GM12878 (cell line): ENCODE results near the gene KRT78. TPM values are rescaled to one million over a fixed set of nuclear protein-coding genes. Genes with fewer than 3 reads are reported as not detected.

ENCODE experiments used
- ATAC-seq: fragments of 200-7000 bp; cut with Tn5 transposase; 3 replicates; pipeline ENCODE4 v1.9.1; 2020; ENCODE audit warnings: mild to moderate bottlenecking, moderate library complexity
- BruUV-seq: library from RNA; stranded (reverse); fragments of 400-500 nt; replicated peaks from 2 replicates; lab custom pipeline; 2021; lab: Mats Ljungman, UMichigan
- CTCF ChIA-PET: fragments of 300-600 bp; sonication (Branson Sonifier 250); formaldehyde crosslinking; extraction: SDS; loops from one replicate; lab custom pipeline; 2021; ENCODE audit warnings: inconsistent platforms; lab: Yijun Ruan, JAX
- POLR2A ChIA-PET: fragments of 350-600 bp; formaldehyde crosslinking; extraction: SDS; loops from one replicate; lab custom pipeline; 2021; ENCODE audit warnings: inconsistent platforms; lab: Charles Lee
- RAD21 ChIA-PET: fragments of 300-600 bp; sonication (Branson Sonifier 250); formaldehyde crosslinking; loops from one replicate; lab custom pipeline; 2023; ENCODE audit warnings: antibody characterized with exemption; ENCODE audit not compliant: unreplicated experiment; lab: Charles Lee
- SMC1A ChIA-PET: fragments of 300-600 bp; sonication (Branson Sonifier 250); formaldehyde crosslinking; loops from one replicate; lab custom pipeline; 2023; ENCODE audit not compliant: unreplicated experiment, uncharacterized antibody; lab: Charles Lee
- DNase-seq: peaks from one replicate; pipeline ENCODE4 v3.0.0-alpha.2; 2011; ENCODE audit warnings: low read depth, low spot score
- FAIRE-seq: peaks from 3 replicates; lab custom pipeline; 2011; peaks lifted over from hg19 to GRCh38; lab: Jason Lieb, UNC
- H2AFZ ChIP-seq: 2 replicates; pipeline ENCODE4 v1.6.0; 2011; ENCODE audit warnings: low read depth, low read length, control low read depth; ENCODE audit not compliant: control insufficient read depth
- H3K27ac ChIP-seq: 2 replicates; pipeline ENCODE4 v1.5.1; 2011; ENCODE audit warnings: control low read depth; ENCODE audit not compliant: control insufficient read depth, insufficient read depth
- H3K27me3 ChIP-seq, 2 experiments: replicated peaks in 1 of 2; 2 replicates each; pipeline versions ENCODE4 v1.6.0 to v1.6.1; 2011; ENCODE audit warnings: low read length in 1 of 2; ENCODE audit not compliant: control insufficient read depth in 2 of 2, insufficient read depth in 2 of 2
- H3K36me3 ChIP-seq, 2 experiments: 2 replicates each; pipeline ENCODE4 v1.5.1; 2011; ENCODE audit warnings: low read length in 1 of 2; ENCODE audit not compliant: control insufficient read depth in 2 of 2, insufficient read depth in 2 of 2
- H3K4me1 ChIP-seq: 2 replicates; pipeline ENCODE4 v1.6.1; 2011; ENCODE audit warnings: mild to moderate bottlenecking, low read length, moderate library complexity, mixed read lengths; ENCODE audit not compliant: control insufficient read depth, insufficient read depth
- H3K4me2 ChIP-seq: 2 replicates; pipeline ENCODE4 v1.6.0; 2011; ENCODE audit warnings: control low read depth; ENCODE audit not compliant: control insufficient read depth, insufficient read depth
- H3K4me3 ChIP-seq: fragments of 200-600 bp; sonication (generic); 2 replicates; pipeline ENCODE4 v1.5.1; 2016
- H3K79me2 ChIP-seq: 2 replicates; pipeline ENCODE4 v1.6.0; 2011; ENCODE audit warnings: low read length; ENCODE audit not compliant: control insufficient read depth, insufficient read depth
- H3K9ac ChIP-seq: 2 replicates; pipeline ENCODE4 v1.8.0; 2011; ENCODE audit warnings: low read length, control low read depth, mixed read lengths; ENCODE audit not compliant: control insufficient read depth, insufficient read depth
- H3K9me3 ChIP-seq: replicated peaks from 3 replicates; pipeline ENCODE4 v1.5.1; 2011; ENCODE audit warnings: mild to moderate bottlenecking, low read length; ENCODE audit not compliant: control insufficient read depth, insufficient read depth
- H4K20me1 ChIP-seq: 2 replicates; pipeline ENCODE4 v1.6.0; 2011; ENCODE audit not compliant: control insufficient read depth, insufficient read depth
- CTCF ChIP-seq, 3 experiments: IDR thresholded peaks in 2 of 3; conservative IDR thresholded peaks in 1 of 3; 2 replicates each; pipeline ENCODE4 v1.5.1; 2011; ENCODE audit warnings: low read depth in 3 of 3, low read length in 3 of 3, mild to moderate bottlenecking in 3 of 3, control low read depth in 2 of 3, moderate library complexity in 2 of 3, inconsistent platforms in 1 of 3, mixed read lengths in 1 of 3; ENCODE audit not compliant: control insufficient read depth in 2 of 3, insufficient read depth in 1 of 3; ENCODE audit errors: extremely low read depth in 1 of 3
- E2F4 ChIP-seq: IDR thresholded peaks from 2 replicates; pipeline ENCODE4 v1.6.1; 2012; ENCODE audit warnings: low read depth, low read length, improper control_type of control experiment
- NR2F1 ChIP-seq: fragments of 450-650 bp; conservative IDR thresholded peaks from 2 replicates; pipeline ENCODE4 v1.6.1; 2017; ENCODE audit warnings: mild to moderate bottlenecking
- SMARCA5 ChIP-seq: fragments of 450-650 bp; IDR thresholded peaks from 2 replicates; pipeline ENCODE4 v1.6.1; 2017; ENCODE audit warnings: mild to moderate bottlenecking
- SMC3 ChIP-seq: IDR thresholded peaks from 2 replicates; pipeline ENCODE4 v1.6.1; 2011; ENCODE audit warnings: low read length, improper control_type of control experiment, borderline replicate concordance
- STAT1 ChIP-seq: fragments of 450-650 bp; conservative IDR thresholded peaks from 2 replicates; pipeline ENCODE4 v1.6.1; 2014; ENCODE audit warnings: antibody characterized with exemption, mild to moderate bottlenecking
- ZBTB11 ChIP-seq: fragments of 450-650 bp; formaldehyde crosslinking; IDR thresholded peaks from 2 replicates; pipeline ENCODE4 v1.5.0; 2022; ENCODE audit warnings: mild to moderate bottlenecking, missing genetic modification characterization
- ZBTB40 ChIP-seq: fragments of 450-650 bp; IDR thresholded peaks from 2 replicates; pipeline ENCODE4 v1.6.1; 2016; ENCODE audit warnings: mild to moderate bottlenecking, moderate library complexity, borderline replicate concordance
- WGBS: methylation state at CpG from one replicate; pipeline ENCODE4 v1.1.6; 2016; ENCODE audit warnings: low lambda C conversion rate; ENCODE audit not compliant: insufficient replicate concordance, insufficient coverage; ENCODE audit errors: missing lambda C conversion rate; 5-methylcytosine and 5-hydroxymethylcytosine counted together
- in situ Hi-C: fragments of 300-500 bp; cut with MboI; formaldehyde crosslinking; loops from 9 replicates; pipeline ENCODE4 v1.14.3; 2018; ENCODE audit warnings: mixed read lengths
- intact Hi-C: fragments of 100-400 bp; cut with micrococcal nuclease; formaldehyde crosslinking; loops from one replicate; pipeline ENCODE4 v1.14.2; 2022; ENCODE audit not compliant: unreplicated experiment
- polyA plus RNA-seq, 11 experiments: library from polyadenylated mRNA; depleted of rRNA in 4 of 11; unstranded in 6 of 11; stranded (reverse) in 5 of 11; fragments of >200 nt; fragmentation: Nextera tagmentation in 4 of 11; fragmentation: Illumina TruSeq in 1 of 11; extraction: Ambion mirVana in 4 of 11; extraction: Trizol in 1 of 11; gene quantifications; 1 replicate in 1 of 11; 2 replicates in 10 of 11; pipeline versions ENCODE4 v1.2.1 to v1.2.3, GENCODE V29; 2011 to 2016; ENCODE audit warnings: inconsistent platforms in 2 of 11, missing spikeins in 2 of 11, low read depth in 1 of 11
- total RNA-seq, 4 experiments: library from RNA; depleted of rRNA in 3 of 4; stranded (reverse); fragments of >200 nt in 3 of 4; fragmentation: Illumina TruSeq in 1 of 4; extraction: Trizol in 1 of 4; gene quantifications; 2 replicates each; pipeline versions ENCODE4 v1.2.1 to v1.2.3, GENCODE V29; 2013 to 2021

KRT78 gene
- total and polyA plus RNA-seq, 10 of the 15 experiments (the other 5 are each of a cell fraction or from before 2014, with no cell fraction given) = 0.07 TPM; not detected in 9

GRCh38 chr12:52890417-52890816 lies 41.6 kb upstream of the KRT78 start (continued):
- no peak for TF ChIP-seq E2F4

GRCh38 chr12:52884526-52885293 lies 35.9 kb upstream of the KRT78 start:
- POLR2A ChIA-PET = interaction anchor here (0.6 kb wide), 2 partner anchors 93 to 1061 kb away, joined by 3 to 5 read pairs; no protein-coding TSS in a partner anchor
- Histone ChIP-seq H3K79me2 (no peaks in the 10 kb centered on the region), H3K36me3 (no peaks in the 10 kb centered on the region), H2AFZ (no peak overlapping the region), H3K4me1 (no peaks in the 10 kb centered on the region), H3K27me3 (no peaks in the 10 kb centered on the region; a peak in 1 of 4 replicates), H3K9me3 (no peaks in the 10 kb centered on the region), H3K27ac (no peak overlapping the region), H3K4me3 (no peak overlapping the region), H3K4me2 (no peak overlapping the region), H3K9ac (no peak overlapping the region), H4K20me1 (no peaks in the 10 kb centered on the region)
- DNase-seq (no peak), FAIRE-seq (peak; percentile 86), ATAC-seq (peak; percentile 96)
- 23% methylated on average over 13 of the region's 13 CpGs for WGBS
- in situ Hi-C loops (loop anchor here (5.0 kb wide), 1 partner anchor 98 kb away; no protein-coding TSS in a partner anchor), intact Hi-C loops (loop anchor here (1.0 kb wide), 1 partner anchor 97 kb away; no protein-coding TSS in a partner anchor)
- RAD21 ChIA-PET = interaction anchor here (0.7 to 5.5 kb wide), 16 partner anchors 9 to 570 kb away, joined by 3 to 95 read pairs (median 5); partner anchors contain the start of gene EIF4B
- SMC1A ChIA-PET = interaction anchor here (0.6 to 5.0 kb wide), 18 partner anchors 11 to 512 kb away, joined by 3 to 115 read pairs (median 4); no protein-coding TSS in a partner anchor
- no TSS peak for BruUV-seq
- CTCF ChIA-PET = interaction anchor here (0.6 to 14.7 kb wide), 54 partner anchors 8 to 1222 kb away, joined by 3 to 418 read pairs (median 4); partner anchors contain the start of genes EIF4B, KRT8 and SOAT2
- TF ChIP-seq ZBTB11 (CRISPR knock-in tag) (no peak), ZBTB40 (no peak), STAT1 (no peak), SMARCA5 (peak; percentile 85; the same call in 1 of the 2 replicates), NR2F1 (no peak), CTCF (IDR thresholded peaks at IDR 0.05 in 2 of 3, conservative IDR thresholded peaks at IDR 0.05 in 1 of 3; ENCODE audit: control insufficient read depth in 2 of 3, extremely low read depth in 1 of 3, insufficient read depth in 1 of 3, low read depth in 3 of 3, low read length in 3 of 3) (peak; percentile 83 to 88 (median 87)), SMC3 (peak; percentile 99)
